Gastroesophageal sphincter (tissue), 2 donors: ENCODE data around the gene LRRIQ1.

ENCODE experiments used
- POLR2A ChIP-seq, 2 donors: fragments of 450-650 bp; IDR thresholded peaks; one replicate each; pipeline ENCODE4 v1.6.1; 2017; ENCODE audit warnings: antibody characterized with exemption in 2 of 2, mild to moderate bottlenecking in 2 of 2, moderate library complexity in 1 of 2
- POLR2AphosphoS5 ChIP-seq: sonication (generic); formaldehyde crosslinking; IDR thresholded peaks from one replicate; pipeline ENCODE4 v1.6.1; 2017; ENCODE audit warnings: antibody characterized with exemption

GRCh38 chr12:85257671-85258070, 221.5 kb downstream of the LRRIQ1 start:
- no peak for TF ChIP-seq POLR2A (IDR thresholded peaks at IDR 0.05)
- TF ChIP-seq POLR2AphosphoS5, result no peak
